Stimulated activated CD4-positive, alpha-beta T cell treated with anti-CD3 and anti-CD28 coated beads, Interleukin-1b, Interleukin-23, amount 100 ng/mL, for 1 hour (primary cell): Measurements from ENCODE around the gene SART1.
"Not testable (repeated sequence)": the region's sequence is repeated elsewhere in the genome, so short reads cannot be mapped to it uniquely, and the experiment has no call there.

Experiments
- DNase-seq, 2 donors: peaks; one replicate each; pipeline ENCODE4 v3.0.0-alpha.2; 2020; ENCODE audit warnings: low read depth in 2 of 2

SART1 gene

GRCh38 chr11:66001942-66002647 lies 40.6 kb downstream of the SART1 start, which contains the start of the genes BANF1 and EIF1AD:
Gene BANF1, plus strand, starts transcription at chr11:66002503. Its CDS starts 748 bp downstream, at chr11:66003251.
Gene EIF1AD, minus strand, starts transcription at chr11:66002157. Its CDS starts 1,768 bp downstream, at chr11:66000389.
- peak; percentile 70 to 74 for DNase-seq

GRCh38 chr11:66002648-66003225 lies 41.2 kb downstream of the SART1 start:
- DNase-seq: peak in 1 of 2 donors; percentile 32

- no peak for DNase-seq
These were observed 41.8 kb downstream of the SART1 start for GRCh38 chr11:66003291-66003690.

- DNase-seq: no peak
These were observed 42.7 kb downstream of the SART1 start for GRCh38 chr11:66004186-66004585.

- DNase-seq: no peak
These were observed 44.8 kb downstream of the SART1 start for GRCh38 chr11:66006134-66006890.

GRCh38 chr11:66006891-66007176 lies 45.3 kb downstream of the SART1 start:
- no peak for DNase-seq

GRCh38 chr11:66007201-66007634 lies 45.7 kb downstream of the SART1 start:
- DNase-seq: no peak

GRCh38 chr11:66008095-66008467 lies 46.5 kb downstream of the SART1 start:
- DNase-seq: no peak

- DNase-seq: no peak
These were observed 47.1 kb downstream of the SART1 start for GRCh38 chr11:66008468-66009101.

- DNase-seq: not testable (repeated sequence)
These were observed 48.5 kb downstream of the SART1 start for GRCh38 chr11:66010036-66010435.

- no peak for DNase-seq
These were observed 49.8 kb downstream of the SART1 start for GRCh38 chr11:66011239-66011784.

- no peak for DNase-seq
These were observed 50.3 kb downstream of the SART1 start, which contains the start of gene CST6 for GRCh38 chr11:66011785-66012303. Gene CST6, plus strand, starts transcription at chr11:66012008. Its CDS starts 37 bp downstream, at chr11:66012045.

GRCh38 chr11:66012371-66012945 lies 50.9 kb downstream of the SART1 start:
- no peak for DNase-seq

GRCh38 chr11:66012946-66013761 lies 51.6 kb downstream of the SART1 start:
- DNase-seq: no peak

GRCh38 chr11:66013762-66014100 lies 52.2 kb downstream of the SART1 start:
- no peak for DNase-seq

- no peak for DNase-seq
These were observed 53.4 kb downstream of the SART1 start for GRCh38 chr11:66014804-66015453.

GRCh38 chr11:66015454-66015881 lies 53.9 kb downstream of the SART1 start:
- no peak for DNase-seq

GRCh38 chr11:66015936-66016792 lies 54.6 kb downstream of the SART1 start:
- DNase-seq: no peak

- DNase-seq: no peak
These were observed 55.3 kb downstream of the SART1 start for GRCh38 chr11:66016793-66017177.
